Ureter (tissue), 1 donor: ENCODE data around the gene SUGCT. TPM values are rescaled to one million over a fixed set of nuclear protein-coding genes. Genes with fewer than 3 reads are reported as not detected.

Experiments used
- DNase-seq: peaks from one replicate; pipeline ENCODE4 v3.0.0-alpha.2; 2020; ENCODE audit warnings: low spot score
- total RNA-seq: library from RNA; stranded (reverse); gene quantifications from one replicate; pipeline ENCODE4 v1.2.4, GENCODE V29; 2023
- donor health status: DM: yes; HTN: yes; CAD: no.

The SUGCT gene
- total RNA-seq, 1 donor from 2014 or later, result 3.1 TPM

DNA sequence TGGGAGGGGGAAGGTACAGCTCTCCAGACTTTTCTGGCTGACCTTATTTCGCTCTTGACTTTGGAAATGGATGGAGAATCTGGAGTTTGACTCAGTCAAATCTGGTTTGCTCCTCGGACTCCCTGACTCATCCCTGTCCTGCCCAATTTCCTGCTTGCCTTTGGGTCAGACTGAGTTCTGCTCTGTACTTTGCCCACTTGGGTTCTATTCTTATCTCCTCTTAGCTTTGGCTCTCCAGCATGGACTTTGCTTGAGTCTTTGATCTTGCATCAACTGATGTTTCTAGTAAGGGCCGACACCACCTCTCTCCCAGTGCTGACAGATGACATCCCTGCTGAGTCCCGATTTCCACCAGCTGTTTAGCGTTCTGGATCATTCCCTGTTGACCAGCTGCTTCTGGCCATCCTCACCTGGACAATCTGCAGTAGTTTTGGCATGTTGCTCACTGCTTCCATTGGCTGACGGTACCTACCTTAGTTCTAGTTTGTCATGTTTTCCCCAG is 335.3 kb downstream of the SUGCT start:
- no peak for DNase-seq

DNA sequence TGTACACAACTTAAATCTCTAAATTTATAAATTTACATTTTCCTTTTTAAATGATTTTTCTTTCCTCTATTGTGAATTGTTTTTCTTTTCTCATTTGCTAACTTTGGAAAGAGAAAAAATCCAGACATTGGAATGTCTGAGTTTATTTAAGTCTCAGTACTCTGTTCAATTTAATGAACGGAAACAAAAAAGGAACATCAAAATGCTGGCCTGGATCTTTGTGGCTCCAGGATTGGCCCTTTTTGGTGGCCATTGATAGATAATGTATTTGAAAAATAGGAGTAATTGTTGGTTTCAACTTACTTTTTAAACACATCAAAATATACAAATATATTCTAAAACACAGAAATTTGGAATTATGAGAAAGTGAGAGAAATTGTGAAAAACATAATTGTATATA is 336.0 kb downstream of the SUGCT start:
- DNase-seq, result no peak

DNA sequence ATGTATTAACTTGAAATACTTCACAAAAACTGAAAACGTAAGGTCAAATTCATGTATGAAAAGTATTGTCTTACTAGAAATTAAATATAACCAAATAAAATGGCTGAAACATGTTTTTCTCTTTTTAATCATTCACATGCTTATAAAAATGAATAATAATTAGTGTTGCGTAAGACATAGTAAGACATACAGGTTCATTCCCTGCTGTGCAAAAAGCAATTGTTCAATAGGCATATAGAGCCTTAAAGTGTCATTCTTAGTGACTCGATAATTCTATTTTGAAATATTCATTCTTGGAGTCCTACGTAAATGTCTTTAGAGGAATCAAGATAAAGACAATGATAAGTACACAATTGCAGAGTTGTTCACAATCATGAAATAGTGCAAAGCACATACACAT is 337.1 kb downstream of the SUGCT start:
- no peak for DNase-seq

DNA sequence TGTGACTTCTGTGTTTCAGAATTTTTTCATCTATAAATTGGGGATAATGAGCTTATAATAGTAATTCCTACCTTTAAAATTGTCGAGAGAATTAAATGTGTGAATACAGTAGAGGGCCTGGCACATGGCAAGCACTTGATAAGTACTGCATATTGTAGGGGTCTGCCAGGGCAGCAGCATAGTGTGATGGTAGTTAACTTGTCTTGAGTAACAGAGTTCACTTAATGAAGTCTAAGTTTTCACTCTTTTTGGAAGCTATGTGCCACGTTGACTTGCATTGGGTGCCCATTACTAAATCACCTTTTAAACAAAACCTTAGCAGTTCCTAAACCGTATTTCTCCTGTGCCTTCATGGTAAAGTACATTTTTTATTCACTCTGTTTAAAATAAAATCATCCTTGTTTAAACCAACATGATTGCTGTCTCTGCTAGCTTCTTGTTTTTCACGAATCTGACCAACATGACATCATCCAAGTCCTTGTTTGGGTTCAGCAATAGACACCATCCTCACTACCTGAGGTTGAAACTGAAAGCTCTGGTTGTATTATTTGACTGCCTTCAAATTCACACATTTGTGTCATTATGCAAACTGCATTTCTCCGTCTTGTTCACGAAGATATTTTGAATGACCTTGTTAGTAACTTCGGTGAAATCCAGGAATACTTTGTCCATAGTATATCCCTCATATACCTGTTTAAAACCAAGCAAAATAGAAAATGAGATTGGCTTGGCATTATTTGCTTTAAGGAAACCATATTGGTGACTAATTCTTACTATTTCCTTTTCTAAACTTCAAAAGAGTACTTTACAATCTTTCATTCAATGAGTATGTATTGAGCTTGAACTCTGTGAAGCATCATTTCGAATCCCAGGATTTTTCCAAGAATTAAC is 340.2 kb downstream of the SUGCT start:
- DNase-seq, result no peak

DNA sequence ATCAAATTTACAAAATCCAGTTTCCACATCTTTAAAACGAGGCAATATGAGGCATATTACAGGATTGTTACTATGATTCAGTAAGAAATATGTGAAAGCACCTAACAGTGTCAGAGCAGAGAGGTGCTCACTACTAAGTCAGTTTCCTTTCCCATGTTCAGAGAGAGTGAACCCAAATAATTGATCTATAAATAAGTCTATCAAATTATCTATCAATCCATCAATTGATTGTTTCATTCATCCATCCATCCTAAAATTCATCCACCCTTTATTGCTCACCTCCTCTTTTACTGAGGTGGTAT is 340.8 kb downstream of the SUGCT start:
- DNase-seq, result no peak

DNA sequence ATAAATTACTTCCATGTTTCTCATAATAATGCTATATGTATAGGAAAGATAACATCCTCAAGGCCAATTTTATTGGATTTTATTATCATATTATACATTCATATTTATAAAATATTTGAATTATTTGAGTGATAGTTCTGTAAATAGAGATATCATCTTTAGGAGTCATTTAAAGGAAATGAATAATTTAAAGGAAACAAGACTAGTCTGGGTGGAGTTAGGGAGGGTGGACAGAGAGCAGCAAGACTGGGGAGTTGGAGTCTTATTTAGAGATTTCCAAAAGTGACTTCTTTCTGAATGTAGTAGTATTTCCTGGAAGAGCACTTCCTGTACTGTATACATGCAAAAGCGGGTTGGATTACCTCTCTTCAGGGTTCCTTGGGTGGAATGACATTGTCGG is 342.3 kb downstream of the SUGCT start:
- DNase-seq, result no peak

DNA sequence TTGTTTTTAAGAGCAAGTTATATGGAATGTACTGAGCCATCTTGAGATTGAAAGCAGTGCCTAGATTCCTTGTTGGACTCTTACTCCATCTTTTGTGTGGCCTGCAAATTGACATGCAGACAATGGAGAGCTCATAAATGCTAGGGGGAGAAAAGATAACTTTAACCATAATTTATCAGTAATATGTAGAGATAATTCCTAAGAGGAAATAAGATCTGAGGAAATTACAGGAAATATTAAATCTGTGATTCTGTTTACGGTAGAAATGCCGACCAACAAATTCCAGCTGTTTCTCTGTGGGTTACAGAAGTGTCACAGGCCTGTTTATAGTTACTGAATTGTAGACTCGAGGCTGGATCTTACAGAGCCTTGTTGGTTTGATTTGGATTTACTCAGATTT is 348.0 kb downstream of the SUGCT start:
- no peak for DNase-seq

DNA sequence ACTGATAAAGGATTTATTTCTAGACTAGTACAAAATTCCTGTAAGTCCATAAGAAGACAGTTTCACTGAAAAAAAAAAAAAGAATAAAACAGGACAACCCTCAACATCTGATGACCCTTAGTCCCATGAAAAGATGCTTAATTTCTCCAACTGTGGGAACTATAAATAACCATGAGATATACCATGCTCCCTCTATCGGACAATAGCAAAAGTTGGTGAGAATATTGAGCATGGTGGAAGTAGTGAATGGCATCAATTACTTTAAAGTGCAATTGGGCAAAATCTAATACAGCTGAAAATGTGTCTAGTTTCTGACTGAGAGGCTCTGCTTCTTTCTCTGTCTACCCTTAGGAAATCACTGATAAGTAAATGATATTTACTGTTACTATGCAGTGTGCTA is 348.8 kb downstream of the SUGCT start:
- DNase-seq, result no peak

DNA sequence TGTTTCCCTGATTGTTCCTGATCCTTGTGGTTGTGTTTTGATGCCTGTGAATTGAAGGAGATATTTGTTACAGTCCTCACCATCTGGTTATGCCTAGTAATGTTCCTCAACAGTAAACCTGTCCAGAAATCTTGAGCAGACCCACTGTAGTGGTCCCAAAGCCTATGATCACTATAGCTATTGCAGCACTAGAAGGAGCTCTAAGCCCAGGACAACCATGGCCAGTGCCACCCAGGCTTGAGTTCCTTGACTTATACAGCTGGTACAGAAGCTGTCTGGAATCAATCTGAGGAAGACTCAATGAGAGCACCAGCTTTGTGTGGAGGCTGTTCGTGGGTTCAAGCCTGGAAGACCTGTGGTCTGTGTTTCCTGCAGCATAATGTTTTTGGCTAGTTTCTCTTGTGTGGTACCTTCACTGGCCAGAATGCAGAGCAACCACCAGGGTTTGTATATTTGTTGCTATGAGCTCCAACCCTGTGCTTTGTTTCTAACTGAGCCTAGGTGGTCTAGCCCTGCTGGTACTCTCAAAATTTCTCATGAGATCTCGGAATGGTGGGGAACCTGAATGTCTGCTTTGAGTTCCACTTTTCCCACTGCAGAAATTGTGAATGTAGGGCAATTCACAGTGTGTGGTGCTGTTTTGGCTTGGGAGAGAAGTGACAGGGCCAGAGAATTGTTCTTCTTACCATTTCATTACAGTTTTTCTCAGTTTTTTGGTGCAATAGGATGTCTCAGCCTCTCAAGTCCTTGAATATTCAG is 355.2 kb downstream of the SUGCT start:
- DNase-seq, result no peak

DNA sequence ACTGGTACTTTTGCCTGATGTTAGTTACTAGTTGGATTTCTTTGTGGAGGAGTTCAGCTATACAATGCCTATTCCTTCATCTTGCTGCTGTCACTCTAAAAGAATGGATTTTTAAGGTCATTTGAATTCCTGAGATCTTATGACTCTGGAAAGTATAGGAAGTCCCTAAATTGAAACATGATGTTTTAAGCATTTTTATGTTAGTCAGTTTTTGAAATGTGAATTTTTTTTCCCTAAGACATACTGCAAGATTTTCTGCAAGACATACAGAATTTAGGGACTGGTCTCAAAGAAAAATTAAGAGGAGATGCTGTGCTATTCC is 355.8 kb downstream of the SUGCT start:
- DNase-seq, result no peak

DNA sequence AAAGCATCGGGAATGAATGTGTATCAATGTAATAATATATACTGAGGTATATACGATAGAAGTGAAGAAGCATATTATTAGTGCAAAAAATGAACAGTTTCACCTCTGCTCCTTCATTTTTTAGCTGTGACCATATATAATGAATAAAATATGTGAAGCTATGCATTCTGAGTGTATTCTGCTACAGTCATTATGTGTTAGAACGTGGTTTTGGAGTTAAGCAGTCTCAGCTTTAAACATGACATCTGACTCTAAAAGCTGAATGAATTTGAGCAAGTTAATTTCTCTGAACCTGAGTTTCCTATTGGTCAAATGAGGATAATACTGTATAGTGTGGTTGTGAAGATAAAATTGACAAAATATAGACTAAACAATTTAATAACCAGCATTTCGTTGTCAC is 358.1 kb downstream of the SUGCT start:
- DNase-seq, result no peak

DNA sequence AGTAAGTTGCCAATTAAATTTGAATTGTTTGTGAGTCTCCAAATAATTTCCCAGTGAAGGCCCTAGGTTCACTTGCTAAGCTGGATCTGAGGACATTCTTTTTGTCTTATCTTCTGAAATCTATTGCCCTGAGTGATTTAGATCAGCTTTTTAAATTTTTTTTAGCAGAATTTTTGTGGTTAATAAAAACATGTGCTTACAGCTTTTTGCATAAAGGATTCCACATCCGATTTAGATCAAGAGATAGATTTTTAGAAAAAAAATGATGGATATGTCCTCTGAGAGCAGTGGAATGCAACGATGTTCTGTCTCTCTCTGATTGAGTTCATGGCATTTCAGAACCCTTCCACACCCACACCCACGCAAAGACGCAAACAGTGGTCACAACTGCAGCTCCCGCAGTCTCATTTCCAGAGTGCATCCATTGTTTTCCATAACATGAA is 358.8 kb downstream of the SUGCT start:
- DNase-seq, result no peak

DNA sequence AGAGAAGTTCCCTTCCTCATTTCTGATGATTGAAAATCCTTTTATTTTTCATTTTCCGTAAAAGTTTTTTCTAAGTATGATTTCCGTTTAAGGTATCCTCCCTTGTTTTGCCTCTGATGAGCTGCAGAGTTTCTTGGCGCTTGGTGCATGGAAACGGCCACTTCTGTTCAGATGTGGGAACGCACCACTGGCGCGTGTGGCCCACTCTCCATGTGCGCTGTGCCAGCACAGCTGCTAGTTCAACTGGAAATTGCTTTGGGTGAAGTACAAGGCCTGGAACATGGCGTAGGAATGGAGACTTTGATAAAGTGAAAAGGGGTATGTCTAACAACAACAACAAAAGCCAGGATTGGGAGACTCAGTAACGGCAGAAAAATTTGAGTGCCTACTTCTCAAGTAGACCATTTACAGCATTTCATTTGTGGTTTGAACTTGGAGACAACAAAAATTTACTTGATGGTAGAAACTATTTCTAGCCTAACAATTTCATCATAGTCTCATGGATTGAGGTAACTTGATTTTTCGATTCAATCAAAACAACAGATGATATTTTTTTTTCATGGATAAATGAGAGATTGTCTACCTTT is 364.2 kb downstream of the SUGCT start:
- DNase-seq, result no peak

DNA sequence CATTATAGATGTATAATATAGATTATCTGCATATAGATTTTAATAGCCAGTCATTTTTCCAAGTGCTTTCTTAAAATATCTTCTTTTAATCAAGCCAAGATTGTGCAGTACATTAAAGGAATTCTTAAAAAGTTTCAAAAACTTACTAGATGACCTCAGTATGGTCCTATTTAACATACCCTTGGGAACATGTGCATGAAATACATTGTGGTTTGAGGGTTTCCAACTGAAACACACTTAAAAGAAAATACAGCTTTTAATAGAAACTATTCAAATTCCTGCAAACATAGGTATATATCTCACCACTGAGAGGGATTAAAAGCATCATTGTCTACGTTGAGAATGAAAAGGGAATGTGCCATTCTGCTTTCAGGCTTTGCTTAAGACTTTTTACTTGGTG is 364.9 kb downstream of the SUGCT start:
- DNase-seq, result no peak

DNA sequence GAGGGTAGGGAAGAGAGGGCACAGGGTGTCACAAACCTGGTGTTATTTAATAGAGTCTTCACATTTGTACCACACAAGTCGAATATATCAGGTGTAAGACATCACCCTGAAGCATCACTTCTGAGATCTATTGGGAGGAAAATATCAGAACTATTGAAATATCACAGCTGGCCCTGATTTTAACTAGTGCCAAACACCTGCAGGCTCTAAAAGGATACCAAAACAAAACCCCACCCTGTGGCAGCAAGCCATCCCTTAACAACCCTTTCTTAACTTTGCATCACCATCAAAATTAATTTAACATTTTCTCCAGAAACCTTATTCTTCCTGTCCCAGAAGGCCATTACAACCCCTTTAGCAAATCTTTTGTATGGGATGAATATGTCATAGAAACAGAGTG is 365.4 kb downstream of the SUGCT start:
- no peak for DNase-seq

DNA sequence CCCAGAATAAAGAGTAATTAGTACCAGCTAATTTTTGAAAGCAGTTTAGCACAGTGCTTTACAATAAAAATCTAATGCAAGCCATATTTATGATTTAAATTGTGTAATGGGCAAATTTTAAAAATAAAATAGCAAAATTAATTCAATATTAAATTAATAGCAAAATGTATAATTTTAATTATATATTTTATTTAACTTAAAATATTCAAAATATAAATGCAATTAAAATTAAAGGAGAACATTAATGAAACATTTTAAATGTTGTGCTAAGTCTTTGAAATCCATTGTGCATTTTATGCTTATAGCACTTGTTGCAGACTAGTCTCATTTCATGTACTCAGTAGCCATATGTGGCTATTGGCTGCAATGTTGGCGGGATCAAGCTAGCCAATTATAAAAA is 367.6 kb downstream of the SUGCT start:
- no peak for DNase-seq

DNA sequence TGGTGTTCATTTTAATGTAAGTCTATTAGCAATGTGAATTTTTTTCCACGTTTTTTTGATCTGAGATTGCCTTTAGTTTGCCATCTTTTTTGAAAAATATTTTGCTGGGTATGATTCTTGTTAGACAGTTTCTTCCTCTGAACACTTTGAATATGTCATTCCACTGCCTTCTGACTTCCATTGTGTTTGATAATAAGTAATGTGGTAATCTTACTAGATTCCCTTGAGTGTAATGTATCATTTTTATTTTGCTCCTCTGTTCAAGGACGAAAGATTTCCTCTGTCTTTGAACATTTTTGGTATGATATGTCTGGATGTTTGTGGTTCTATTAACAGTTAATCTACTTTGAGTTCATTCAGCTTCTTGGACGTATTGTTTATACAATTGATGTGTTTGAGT is 371.4 kb downstream of the SUGCT start:
- DNase-seq, result no peak

DNA sequence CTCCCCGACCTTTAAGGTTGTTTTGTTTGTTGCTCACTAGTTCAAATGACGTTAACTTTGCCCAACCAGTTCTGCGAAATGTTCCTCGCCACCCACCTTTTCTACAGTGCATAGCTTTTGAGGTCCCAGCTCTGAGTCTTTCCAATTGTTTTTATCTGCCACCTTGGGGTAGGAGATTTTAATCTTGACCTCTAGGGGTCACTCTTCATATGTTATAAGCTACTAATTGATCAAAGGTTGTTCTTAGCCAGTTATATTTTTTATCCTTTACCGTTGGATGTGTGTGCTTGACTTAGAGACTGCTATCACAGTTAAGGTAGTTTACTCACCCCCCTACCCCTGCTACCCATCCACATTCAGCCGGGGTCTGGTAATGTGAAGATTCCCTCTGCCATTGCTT is 372.4 kb downstream of the SUGCT start:
- DNase-seq, result no peak

DNA sequence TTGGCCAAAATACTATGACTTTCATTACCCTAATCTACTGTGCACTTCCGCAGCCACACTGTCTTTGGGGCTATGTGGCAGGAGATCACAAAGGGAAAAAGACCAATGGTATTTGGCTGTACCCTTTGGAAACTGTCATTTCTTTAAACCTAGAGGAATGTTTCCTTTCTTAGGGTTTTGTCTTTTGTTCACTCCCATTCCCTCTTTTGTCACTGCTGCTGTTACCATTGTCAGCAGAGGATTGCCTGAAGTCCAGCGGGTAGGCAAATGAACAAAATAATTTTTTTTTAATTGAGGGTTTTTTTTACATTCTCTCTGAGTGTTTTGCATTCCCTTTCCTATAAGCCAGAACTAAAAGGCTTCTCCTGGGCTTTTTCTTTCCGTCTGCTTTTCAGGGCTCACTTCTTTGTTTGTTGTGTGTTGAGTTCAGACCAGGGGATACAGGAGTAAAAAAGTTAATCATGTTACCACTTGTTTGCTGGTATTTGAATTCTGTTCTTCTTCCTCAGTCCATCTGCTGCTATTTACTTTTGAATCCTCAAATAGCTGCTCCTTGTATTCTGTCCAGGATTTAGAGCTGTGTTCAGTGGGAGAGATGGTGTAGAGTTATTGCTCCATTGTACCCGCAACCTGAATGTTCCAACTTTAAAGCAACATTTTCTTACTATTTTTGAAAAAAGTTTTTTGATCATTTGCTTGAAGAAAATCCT is 374.6 kb downstream of the SUGCT start:
- no peak for DNase-seq

DNA sequence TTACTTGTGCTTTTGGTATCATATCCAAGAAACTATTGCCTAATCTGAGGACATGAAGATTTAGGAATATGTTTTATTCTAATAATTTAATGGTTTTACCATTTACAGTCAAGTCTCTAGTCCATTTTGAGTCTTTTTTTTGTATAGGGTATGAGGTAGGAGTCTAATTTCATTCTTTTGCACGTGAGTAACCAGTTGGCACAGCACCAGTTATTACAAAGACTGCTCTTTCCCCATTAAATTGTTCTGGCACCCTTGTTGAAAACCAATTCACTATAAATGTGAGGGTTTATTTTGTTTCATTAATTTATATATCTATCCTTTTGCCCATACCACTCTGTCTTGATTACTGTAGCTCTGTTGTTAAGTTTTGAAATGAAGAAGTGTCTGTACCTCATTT is 381.6 kb downstream of the SUGCT start:
- DNase-seq, result no peak

DNA sequence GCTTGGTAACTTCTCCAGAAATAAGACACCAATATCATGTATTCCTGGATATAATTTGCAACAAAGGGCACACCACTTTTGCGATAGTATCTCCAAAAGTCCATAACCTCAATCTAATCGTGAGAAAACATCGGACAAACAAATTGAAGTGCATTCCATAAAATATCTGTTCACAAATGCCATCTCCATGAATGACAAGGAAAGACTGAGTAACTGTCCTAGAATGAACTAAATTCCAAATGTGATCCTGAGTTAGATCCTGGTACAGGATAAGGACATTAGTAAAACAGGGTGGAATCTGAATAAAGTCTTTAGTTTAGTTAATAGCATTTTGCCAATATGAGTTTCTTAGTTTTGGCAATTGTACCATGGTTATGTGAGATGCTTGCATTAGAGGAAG is 384.2 kb downstream of the SUGCT start:
- no peak for DNase-seq

DNA sequence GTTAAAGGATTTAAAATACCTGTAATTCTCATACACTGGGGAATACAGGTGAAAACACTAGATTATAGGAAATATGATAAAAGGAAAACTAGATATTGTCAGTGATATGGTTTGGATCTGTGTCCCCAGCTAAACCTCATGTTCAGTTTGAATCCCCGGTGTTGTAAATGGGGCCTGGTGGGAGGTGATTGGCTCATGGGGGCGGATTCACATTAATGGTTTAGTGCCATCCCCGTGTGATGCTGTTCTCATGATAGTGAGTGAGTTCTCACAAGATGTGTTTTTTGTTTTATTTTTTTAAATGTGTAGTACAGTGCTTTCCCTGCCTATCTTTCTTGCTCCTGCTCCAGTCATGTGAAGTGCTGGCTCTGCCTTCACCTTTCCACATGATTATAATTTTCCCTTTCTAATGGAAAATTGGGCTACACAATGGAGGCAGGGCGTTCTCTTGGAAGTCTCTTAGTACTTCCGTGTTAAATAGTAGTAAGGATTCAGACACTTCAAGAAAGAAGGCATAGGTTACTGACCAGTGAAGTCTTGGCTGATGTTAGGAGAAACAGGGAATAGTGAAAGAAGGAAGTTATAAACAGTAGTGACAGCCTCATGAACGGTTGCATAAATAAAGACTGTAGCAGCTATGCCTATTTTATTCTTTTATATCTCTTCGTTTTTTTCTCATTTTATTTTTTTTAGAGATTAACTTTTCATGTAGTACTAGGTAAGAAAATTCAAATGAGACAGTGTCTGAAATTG is 386.4 kb downstream of the SUGCT start:
- DNase-seq, result no peak
